NAMALWA (cell line): ENCODE data around the gene AGPAT3.

ENCODE experiments used
- DNase-seq: peaks from one replicate; pipeline ENCODE4 v3.0.0-alpha.2; 2015; ENCODE audit warnings: low spot score

The AGPAT3 gene

DNA sequence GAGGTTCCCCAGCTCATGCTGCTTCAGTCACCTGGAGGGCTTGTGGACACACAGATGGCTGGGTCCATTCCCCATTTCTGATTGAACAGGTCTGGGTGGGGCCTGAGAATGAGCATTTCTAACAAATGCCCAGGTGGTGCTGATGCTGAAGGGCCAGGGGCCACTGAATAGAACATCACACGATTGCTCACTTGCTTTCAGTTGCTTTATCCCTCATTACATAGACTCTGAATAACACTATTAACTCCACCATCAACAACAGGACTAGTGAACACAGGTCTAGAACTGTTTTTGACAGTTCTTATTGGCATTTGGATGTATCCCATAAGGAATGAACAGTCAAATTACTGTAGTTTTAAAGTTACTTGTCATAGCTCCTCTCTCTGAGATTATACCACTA lies 159.2 kb downstream of the AGPAT3 start:
- DNase-seq: no peak

DNA sequence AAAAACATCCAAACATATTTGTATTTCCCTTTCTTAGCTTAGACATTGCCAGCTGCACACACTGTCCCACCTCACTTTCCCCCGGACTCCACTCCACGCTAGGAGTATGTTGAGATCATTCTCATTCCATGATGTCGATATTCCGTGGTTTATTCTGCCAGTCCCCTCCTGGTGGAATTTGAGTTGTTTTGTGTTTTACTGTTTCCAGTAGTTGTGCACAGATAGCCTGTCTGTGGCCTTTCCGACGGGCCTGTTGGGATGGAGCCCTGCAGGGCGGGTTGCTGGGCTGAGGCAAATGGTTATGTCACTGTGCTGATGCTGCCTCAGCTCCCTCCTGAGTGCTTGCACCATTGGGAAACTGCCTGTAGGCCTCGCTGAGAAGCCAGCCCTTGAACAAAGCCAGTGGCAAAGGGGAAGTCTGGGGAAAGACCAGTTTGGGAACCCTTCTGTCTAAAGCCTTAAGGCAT lies 159.9 kb downstream of the AGPAT3 start:
- no peak for DNase-seq

DNA sequence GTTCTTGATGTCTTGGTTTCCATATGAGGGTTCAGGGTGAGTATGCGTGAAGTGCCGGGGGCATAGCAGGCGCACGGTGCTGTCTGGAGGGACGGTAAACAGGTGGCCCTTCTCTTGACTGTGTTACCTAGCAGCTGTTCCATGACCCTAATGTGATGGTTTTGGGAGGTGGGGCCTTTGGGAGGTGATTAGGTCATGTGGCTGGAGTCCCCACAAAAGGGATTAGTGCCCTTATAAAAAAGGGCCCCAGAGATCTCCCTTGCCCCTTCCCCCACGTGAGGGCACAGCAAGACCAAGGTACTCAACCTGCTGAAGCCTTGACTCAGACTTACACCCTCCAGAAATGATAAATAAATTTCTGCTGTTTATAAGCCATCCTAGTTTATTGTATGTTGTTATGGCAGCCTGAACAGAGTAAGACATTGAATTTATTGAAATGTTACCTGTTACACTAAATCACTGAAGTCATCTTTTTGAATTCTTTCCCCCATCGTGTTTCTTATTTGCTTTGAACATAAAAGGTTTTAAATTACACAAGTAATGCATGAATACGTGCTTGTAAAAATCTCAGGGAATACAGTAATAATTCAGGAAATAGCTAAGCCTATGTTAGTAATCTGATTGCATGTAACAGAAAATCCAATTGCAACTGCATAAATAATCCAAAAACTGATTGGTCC lies 162.7 kb downstream of the AGPAT3 start:
- no peak for DNase-seq

DNA sequence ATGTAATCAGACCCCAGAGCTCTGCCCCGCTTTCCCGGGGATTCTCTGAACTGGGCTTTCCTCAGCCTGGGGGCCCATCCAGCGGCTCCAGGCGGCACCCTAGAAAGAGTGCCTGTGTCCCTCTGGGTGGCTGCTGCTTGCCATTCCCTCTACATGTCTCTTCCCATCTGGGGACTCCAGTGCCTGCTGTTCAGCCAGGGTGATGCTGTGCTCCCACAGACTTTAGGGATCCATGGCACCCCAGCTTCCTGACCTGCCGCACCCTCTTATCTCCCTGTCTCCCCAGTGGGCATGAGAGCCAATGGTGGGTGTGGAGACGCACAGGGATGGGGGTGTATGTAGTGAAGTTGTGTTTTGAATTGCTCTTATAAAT lies 163.2 kb downstream of the AGPAT3 start:
- no peak for DNase-seq

DNA sequence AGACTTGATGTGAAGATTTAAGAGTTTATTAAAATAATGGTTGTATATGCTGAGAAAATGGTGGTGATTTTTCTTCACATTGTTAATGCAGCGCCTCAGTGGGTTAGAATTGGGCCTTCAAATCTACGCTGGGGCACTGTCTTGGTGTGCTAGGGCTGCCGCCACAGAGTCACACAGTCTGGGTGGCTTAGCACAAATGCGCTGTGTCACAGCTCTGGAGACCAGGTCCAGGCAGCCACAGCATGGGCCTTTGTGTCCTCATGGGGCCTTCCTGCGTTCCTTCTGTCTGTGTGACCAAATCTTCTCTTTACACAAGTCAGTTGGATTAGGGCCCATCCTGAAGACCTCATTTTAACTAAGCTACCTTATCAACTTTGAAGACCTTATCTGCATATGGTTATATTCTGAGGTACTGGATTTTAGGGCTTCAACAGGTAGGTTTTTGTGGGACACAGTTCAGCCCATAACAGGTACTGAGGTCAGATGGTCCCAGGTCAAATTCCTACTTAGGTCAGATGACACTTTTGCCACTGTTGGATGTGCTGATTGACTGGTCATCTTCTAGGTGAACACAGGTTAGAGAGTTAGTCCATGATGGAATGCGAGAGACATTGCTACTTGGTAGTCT lies 164.6 kb downstream of the AGPAT3 start:
- no peak for DNase-seq

DNA sequence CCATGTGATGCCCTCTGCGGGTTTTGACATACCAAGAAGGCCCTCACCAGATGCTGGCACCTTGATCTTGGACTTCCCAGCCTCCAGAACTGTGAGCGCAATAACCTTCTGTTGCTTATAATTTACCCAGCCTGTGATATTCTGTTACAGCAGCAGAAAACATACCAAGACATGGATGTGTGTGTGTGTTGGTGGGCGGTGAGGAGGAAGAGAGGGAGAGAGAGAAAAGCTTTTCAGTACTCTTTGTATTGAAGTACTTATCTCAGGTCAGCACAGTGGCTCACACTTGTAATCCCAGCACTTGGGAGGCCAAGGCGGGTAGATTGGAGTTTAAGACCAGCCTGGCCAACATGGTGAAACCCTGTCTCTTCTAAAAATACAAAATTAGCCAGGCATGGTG lies 170.2 kb downstream of the AGPAT3 start:
- DNase-seq: no peak
